ENCODE data around the gene CACNA1A.

DNA sequence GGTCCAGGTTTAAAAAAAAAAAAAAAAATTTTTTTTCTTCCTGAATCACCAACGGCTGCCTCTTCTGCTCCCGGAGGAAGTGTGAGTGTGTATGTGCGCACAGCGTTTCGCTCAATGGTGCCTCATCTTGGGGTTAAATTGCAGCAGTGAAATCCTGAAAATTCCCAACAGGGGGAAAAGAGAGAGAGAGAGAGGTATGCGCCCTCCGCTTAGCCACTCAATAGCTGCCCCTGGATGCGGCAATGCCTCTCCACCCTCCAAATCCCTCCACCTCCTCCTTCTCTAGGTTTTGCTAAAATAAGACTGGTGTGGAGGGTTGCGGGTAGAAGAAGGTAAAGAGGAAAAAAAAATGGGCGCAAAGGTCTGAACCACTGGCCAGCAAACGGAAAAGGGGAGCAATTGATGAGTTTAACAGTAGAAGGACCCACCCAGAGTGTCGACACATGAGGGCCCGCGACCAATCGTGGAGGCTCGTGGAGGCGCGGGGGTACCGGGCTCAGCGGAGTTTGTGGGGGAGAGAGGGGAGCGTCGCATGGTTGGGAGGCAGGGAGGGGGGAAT lies 853 bp upstream of the CACNA1A start:
- no peak for TF ChIP-seq EZH2phosphoT487 (IDR thresholded peaks at IDR 0.05; ENCODE audit: borderline replicate concordance, low read depth, low read length)
- TF ChIP-seq CTCF (conservative IDR thresholded peaks at IDR 0.05; ENCODE audit: low read length) = no peak
